C4-2B (cell line): Measurements from ENCODE around the gene ALOX5AP.

Experiments
- H3K27ac ChIP-seq: fragments of 450-650 bp; 2 replicates; pipeline ENCODE4 v1.5.1; 2017
- ZFX ChIP-seq: fragments of 450-650 bp; IDR thresholded peaks from 2 replicates; pipeline ENCODE4 v1.6.1; 2017
- TF ChIP-seq, protein P1 (sequence below): fragments of 450-650 bp; conservative IDR thresholded peaks from 2 replicates; pipeline ENCODE4 v1.5.1; 2017; ENCODE audit warnings: mild to moderate bottlenecking

ALOX5AP gene

DNA sequence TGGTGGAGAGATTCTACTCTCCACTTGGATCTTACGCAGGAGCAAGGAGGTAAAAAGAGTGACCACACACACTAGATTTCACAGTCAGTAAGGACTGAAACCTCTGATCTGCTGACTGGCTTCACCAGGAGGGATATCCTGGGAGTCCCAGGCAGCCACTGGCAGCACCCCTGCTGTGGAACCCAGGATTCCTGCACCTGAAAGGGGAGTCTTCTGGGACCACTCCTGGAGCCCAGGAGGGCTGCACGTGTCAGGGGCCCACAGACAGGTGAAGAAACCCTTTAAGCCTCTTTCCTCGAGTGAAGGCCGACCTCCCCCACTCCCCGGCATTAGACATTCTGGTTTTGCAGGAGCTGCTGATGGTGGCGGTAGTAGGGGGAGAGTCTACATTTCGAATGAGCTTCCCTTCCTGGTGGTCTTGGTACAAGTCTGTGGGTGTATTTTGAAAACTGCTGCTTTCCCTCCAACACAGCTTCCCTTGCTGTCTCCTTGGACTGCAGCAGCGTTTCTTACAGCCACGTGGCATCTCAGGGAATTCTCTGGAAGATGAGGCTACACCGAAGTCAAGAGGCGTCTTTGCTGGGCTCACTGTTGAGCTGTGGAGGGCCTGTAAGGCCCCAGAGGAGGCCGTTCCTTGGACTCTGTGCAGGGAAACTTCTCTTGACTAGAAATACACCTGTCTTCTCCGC, 62.6 kb downstream of the ALOX5AP start:
- no peak for TF ChIP-seq ZFX
- TF ChIP-seq, protein P1, sequence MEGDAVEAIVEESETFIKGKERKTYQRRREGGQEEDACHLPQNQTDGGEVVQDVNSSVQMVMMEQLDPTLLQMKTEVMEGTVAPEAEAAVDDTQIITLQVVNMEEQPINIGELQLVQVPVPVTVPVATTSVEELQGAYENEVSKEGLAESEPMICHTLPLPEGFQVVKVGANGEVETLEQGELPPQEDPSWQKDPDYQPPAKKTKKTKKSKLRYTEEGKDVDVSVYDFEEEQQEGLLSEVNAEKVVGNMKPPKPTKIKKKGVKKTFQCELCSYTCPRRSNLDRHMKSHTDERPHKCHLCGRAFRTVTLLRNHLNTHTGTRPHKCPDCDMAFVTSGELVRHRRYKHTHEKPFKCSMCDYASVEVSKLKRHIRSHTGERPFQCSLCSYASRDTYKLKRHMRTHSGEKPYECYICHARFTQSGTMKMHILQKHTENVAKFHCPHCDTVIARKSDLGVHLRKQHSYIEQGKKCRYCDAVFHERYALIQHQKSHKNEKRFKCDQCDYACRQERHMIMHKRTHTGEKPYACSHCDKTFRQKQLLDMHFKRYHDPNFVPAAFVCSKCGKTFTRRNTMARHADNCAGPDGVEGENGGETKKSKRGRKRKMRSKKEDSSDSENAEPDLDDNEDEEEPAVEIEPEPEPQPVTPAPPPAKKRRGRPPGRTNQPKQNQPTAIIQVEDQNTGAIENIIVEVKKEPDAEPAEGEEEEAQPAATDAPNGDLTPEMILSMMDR, result no peak
- H3K27ac ChIP-seq, result peak overlapping the region; percentile 16

DNA sequence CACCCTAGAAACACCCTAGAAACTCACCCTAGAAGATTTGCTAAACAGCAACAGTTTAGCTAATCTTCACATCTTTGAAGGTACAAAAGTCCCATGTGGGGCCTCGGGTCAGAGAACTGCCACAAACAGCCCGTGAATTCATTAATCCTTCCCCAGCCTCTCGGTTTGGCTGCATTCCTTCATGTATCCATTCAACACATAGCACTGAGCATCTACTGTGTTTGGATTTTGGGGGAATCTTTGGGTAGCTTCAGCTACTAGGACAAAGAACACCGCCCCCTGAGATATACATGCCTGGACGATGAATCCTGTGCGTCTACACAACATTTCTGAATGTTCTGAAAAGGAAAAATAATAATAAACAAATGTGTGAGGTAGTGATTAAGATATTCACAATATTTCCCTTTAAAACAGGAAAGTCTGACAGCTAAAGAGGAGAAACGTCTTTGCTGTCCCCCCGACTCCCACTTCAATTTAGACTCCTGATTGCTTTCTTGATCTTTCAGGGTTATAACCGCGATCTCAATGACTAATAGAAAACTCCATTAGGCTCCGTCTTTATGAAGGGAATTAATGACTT, 63.5 kb downstream of the ALOX5AP start:
- TF ChIP-seq, protein P1, result no peak
- TF ChIP-seq ZFX, result no peak

DNA sequence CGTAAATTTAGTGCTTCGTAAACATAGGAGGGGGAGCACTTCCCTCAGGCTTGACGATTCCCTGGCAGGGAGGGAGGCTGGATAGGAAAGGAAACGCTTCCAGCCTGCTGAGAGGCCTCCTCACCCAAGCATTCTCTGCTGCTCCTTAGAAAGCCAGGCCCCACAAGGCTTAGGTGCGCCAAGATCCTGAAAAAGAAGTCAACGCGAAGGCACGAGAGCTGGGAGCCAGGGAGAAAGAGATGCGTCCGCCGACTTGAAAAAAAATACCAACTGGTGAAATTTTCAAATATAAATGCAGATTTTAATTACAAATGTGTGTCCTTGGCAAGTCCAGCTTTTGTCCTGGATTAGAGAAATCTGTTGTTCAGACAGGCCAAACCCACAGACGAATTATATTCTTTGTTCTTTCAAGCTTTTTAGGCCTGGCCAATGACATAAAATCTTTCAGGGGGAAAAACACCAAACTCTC, 64.0 kb downstream of the ALOX5AP start:
- no peak for TF ChIP-seq ZFX
- TF ChIP-seq, protein P1, result no peak
- no peak overlapping the region for H3K27ac ChIP-seq

More for the DNA sequence above, 63.5 kb downstream of the ALOX5AP start:
- H3K27ac ChIP-seq, result no peak overlapping the region

DNA sequence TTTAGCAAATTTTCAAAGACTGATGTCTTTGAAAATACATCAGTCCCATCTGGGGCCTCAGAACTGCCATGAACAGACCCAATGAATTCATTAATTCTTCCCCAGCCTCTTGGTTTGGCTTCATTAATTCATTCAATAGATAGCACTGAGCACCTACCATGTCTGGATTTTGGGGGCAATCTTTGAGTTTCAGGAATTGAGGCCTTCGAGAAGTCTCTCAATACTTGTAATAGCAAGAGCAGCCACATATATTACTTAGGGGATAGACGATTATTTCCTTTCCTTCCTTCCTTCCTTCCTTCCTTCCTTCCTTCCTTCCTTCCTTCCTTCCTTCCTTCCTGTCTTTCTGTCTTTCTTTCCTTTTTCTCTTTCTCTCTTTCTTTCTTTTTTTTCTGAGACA, 64.8 kb downstream of the ALOX5AP start:
- no peak for TF ChIP-seq ZFX
- no peak overlapping the region for H3K27ac ChIP-seq

DNA sequence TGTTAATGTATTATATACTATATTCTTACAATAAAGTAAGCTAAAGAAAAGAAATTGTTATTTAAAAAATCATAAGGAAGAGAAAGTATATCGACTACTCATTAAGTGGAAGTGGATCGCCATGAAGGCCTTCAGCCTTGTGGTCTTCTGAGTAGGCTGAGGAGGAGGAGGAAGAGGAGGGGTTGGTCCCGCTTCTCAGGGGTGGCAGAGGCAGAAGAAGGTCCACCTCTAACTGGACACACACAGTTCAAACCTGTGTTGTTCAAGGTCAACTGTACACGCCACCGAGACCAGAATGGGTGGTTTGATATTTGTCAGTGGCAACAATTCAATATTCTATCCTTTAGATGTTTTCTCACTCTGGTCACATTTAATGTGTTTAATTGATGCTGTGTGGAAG, 67.2 kb downstream of the ALOX5AP start:
- no peak for TF ChIP-seq ZFX
- TF ChIP-seq, protein P1, result no peak
- H3K27ac ChIP-seq, result no peak overlapping the region

DNA sequence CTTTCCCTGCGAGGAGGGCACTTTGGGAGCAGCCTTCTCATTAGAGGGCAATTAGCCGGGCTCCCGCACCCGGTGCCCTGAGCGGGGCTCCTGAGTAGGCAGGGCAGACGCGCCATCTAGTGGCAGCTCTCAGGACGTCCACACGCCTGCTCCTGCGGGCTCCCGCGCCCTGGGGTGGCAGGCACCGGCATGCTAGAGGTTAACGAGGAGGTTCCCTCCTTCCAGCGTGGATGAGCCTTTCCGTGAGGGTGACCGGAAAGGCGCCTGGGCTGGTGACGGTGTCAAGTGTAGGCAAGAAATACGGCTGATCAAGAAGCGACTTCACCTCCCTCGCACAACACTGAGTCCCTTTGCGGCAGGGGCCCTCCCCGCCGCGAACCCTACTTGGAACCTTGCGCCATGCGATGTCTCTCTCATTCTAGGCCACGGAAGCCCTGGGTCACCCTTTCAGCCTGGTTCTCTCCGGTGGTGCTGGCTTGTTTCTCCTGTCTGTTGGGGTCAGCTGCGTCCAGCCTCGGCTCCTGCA, 67.7 kb downstream of the ALOX5AP start:
- TF ChIP-seq, protein P1, result peak; percentile 100
- no peak for TF ChIP-seq ZFX
- H3K27ac ChIP-seq, result peak overlapping the region; percentile 3; the same call in 1 of the 2 replicates

DNA sequence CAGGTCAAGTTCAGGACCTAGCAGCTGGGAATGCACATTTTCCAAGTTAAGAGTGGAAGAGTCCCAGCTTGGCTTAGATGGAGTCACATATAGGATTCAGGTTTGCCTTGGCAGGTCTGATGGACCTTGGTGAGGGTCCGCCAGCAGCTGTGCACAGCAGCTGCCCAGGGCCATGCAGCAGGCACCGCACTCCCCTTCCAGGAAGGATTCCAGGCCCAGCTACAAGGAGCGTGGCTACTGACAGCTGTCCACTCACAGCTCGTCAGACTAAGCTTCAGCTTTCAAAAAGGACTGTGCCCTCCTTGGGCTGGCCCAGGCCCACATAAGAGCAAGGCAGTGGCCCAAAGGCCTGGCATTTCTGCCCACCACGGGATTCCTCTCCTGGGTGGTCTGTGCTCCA, 68.4 kb downstream of the ALOX5AP start:
- TF ChIP-seq, protein P1, result no peak
- no peak for TF ChIP-seq ZFX
- no peak overlapping the region for H3K27ac ChIP-seq
